ENCODE measurements around the gene EDDM3A.

DNA sequence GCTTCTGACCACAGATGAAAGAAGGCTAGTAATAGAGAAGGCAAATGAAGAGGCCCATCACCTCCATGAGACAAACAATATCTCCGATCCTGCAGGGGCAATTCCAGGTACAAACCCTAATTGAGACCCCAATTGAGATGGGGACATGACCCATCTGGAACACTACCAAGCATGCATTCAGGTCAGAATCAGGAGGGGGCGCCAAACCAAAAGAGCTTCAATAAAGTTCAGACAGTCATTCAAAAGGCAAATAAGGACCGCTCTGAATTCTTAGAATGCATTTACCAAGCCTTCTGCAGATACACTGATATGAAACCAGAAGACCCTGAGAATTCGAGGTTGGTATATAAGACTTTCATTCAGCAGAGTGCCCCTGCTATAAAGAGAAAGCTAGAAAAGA is 12.3 kb downstream of the EDDM3A start:
- TF ChIP-seq YY1 (IDR thresholded peaks at IDR 0.05; ENCODE audit: insufficient read depth, insufficient read length) (no peak), ZNF274 (IDR thresholded peaks at IDR 0.05; ENCODE audit: low read depth, low read length) (no peak), SUZ12 (IDR thresholded peaks at IDR 0.05; ENCODE audit: extremely low read depth, insufficient read depth, insufficient read length) (no peak)

All from NT2/D1 (cell line).